Activated CD8-positive, alpha-beta memory T cell treated with anti-CD3 and anti-CD28 coated beads, Interleukin-2, amount 10 ng/mL, durations not matched to agents 7 days and 5 days (primary cell): ENCODE results near the gene MPPED1. TPM values are rescaled to one million over a fixed set of nuclear protein-coding genes. Genes with fewer than 3 reads are reported as not detected.

ENCODE experiments used
- ATAC-seq: fragments of 150-1000 bp; cut with Tn5 transposase; one replicate; pipeline ENCODE4 v1.10.0; 2021; ENCODE audit warnings: moderate library complexity
- CTCF ChIA-PET: fragments of 350-600 bp; sonication (Branson Sonifier 250); formaldehyde crosslinking; loops from one replicate; lab custom pipeline; 2021; ENCODE audit warnings: antibody characterized with exemption; lab: Charles Lee
- DNase-seq: peaks from one replicate; pipeline ENCODE4 v3.0.0-alpha.2; 2020
- H3K27ac Mint-ChIP-seq: one replicate; pipeline ENCODE4 v1.8.0; 2021; ENCODE audit warnings: mild to moderate bottlenecking, mixed read lengths
- H3K27me3 Mint-ChIP-seq: one replicate; pipeline ENCODE4 v1.8.0; 2021; ENCODE audit warnings: mixed read lengths
- H3K36me3 Mint-ChIP-seq: one replicate; pipeline ENCODE4 v1.8.0; 2021; ENCODE audit warnings: mild to moderate bottlenecking, mixed read lengths
- H3K4me1 Mint-ChIP-seq: one replicate; pipeline ENCODE4 v1.8.0; 2021; ENCODE audit warnings: mixed read lengths
- H3K4me3 Mint-ChIP-seq: one replicate; pipeline ENCODE4 v1.8.0; 2021; ENCODE audit warnings: mild to moderate bottlenecking, moderate library complexity, mixed read lengths
- H3K9me3 Mint-ChIP-seq: one replicate; pipeline ENCODE4 v1.8.0; 2022; ENCODE audit warnings: low read depth, mixed read lengths
- total RNA-seq, 2 experiments: library from RNA; stranded (reverse); gene quantifications; one replicate each; pipeline ENCODE4 v1.2.3, GENCODE V29; 2021

Gene MPPED1
- total RNA-seq, 2 experiments from 2014 or later = not detected

DNA sequence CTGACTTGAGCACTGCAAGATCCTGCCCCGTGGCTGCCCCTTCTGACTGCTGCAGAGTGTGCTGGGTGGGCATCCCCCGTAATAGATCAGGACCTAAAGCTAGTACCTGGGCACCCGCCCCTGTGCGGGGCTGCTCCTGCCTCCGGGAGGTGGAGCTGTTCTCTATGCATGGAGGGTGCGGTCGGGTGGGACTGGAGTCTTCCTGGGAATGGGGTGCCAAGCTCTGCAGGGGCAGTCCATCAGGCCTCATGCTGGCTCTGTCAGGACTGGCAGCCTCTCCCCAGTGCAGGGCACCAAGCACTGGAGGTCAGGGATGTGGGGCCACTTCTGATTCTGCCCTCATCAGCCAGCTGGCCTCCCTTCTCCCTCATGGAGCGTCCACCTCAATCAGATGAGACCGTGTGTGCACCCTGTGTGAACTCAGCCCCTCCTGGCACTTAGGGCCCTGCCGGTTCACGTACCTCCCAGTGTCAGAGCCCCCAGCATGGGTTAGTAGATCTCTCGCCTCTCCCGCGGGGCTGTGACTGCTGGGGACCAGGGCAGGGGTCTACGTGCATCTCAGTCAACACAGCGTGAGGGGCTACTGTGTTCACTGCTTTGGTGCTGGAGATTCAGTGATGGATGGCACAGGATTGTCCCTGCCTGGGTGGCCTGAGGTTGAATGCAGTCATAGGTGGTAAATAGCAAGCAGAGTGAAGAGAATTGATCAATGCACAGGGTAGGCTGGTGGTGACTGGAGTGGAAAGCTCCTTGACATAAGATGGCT lies 30.8 kb downstream of the MPPED1 start:
- no peak for ATAC-seq
- H3K27ac Mint-ChIP-seq = no peak overlapping the region
- no peaks in the 10 kb centered on the region for H3K4me1 Mint-ChIP-seq
- no peak for DNase-seq
- no peaks in the 10 kb centered on the region for H3K36me3 Mint-ChIP-seq
- no peaks in the 10 kb centered on the region for H3K9me3 Mint-ChIP-seq
- no peak overlapping the region for H3K4me3 Mint-ChIP-seq
- CTCF ChIA-PET = no interaction called here
- peaks cover 3% of the 10 kb centered on the region for H3K27me3 Mint-ChIP-seq

GRCh38 chr22:43443152-43443471 lies 31.3 kb downstream of the MPPED1 start:
- ATAC-seq (no peak), DNase-seq (no peak)
- Mint-ChIP-seq H3K27ac (no peak overlapping the region), H3K9me3 (no peaks in the 10 kb centered on the region), H3K4me1 (no peaks in the 10 kb centered on the region), H3K27me3 (peaks cover 3% of the 10 kb centered on the region), H3K4me3 (no peak overlapping the region), H3K36me3 (no peaks in the 10 kb centered on the region)
- CTCF ChIA-PET = no interaction called here

GRCh38 chr22:43446037-43446803 lies 34.4 kb downstream of the MPPED1 start:
- Mint-ChIP-seq H3K27ac (no peak overlapping the region), H3K4me1 (no peaks in the 10 kb centered on the region), H3K9me3 (no peaks in the 10 kb centered on the region), H3K36me3 (no peaks in the 10 kb centered on the region), H3K4me3 (no peak overlapping the region), H3K27me3 (no peaks in the 10 kb centered on the region)
- CTCF ChIA-PET = no interaction called here
- no peak for DNase-seq
- no peak for ATAC-seq

GRCh38 chr22:43446916-43447315 lies 35.1 kb downstream of the MPPED1 start:
- Mint-ChIP-seq H3K4me1 (no peaks in the 10 kb centered on the region), H3K4me3 (no peak overlapping the region), H3K9me3 (no peaks in the 10 kb centered on the region), H3K36me3 (no peaks in the 10 kb centered on the region), H3K27me3 (no peaks in the 10 kb centered on the region), H3K27ac (no peak overlapping the region)
- ATAC-seq = no peak
- CTCF ChIA-PET = no interaction called here
- no peak for DNase-seq

- H3K4me3 Mint-ChIP-seq = no peak overlapping the region
- H3K36me3 Mint-ChIP-seq = no peaks in the 10 kb centered on the region
- DNase-seq = no peak
- no peaks in the 10 kb centered on the region for H3K4me1 Mint-ChIP-seq
- CTCF ChIA-PET = no interaction called here
- H3K9me3 Mint-ChIP-seq = no peaks in the 10 kb centered on the region
- ATAC-seq = no peak
- no peak overlapping the region for H3K27ac Mint-ChIP-seq
- H3K27me3 Mint-ChIP-seq = no peaks in the 10 kb centered on the region
Measured at GRCh38 chr22:43447380-43447779, 35.6 kb downstream of the MPPED1 start.

- Mint-ChIP-seq H3K4me3 (no peak overlapping the region), H3K36me3 (no peaks in the 10 kb centered on the region), H3K27ac (no peak overlapping the region), H3K27me3 (no peaks in the 10 kb centered on the region), H3K4me1 (no peaks in the 10 kb centered on the region), H3K9me3 (no peaks in the 10 kb centered on the region)
- ATAC-seq (no peak), DNase-seq (no peak)
- CTCF ChIA-PET = no interaction called here
Measured at GRCh38 chr22:43448048-43448447, 36.2 kb downstream of the MPPED1 start.

DNA sequence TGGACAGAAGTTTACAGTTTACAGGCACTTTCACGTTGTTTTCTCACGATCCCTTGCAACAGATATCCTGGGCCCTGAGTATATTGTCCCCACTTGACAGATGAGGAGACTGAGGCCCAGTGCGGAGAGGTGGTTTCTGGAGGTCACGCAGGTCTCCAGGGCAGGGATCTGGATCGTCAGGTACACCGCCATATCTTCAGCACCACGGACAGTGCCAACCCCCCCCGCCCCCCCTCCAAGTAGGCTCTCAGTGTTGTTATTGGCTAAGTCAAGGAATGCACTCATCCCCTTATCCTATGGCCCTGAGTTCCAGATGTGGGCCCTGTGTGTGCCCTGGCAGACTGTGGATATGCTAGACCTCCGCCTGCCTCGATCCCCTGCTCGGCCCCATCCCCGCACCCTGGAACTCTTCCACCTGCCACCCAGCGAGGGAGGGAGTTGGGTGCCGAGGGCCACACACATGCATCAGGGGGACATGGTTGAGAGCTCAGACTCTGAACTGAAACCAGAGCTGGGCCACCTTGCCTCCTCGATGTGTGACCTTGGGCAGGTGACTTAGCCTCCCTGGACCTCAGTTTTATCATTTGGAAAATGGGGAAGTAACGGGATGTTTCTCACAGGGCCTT lies 37.5 kb downstream of the MPPED1 start:
- CTCF ChIA-PET = no interaction called here
- Mint-ChIP-seq H3K4me3 (no peak overlapping the region), H3K27ac (no peak overlapping the region), H3K9me3 (no peaks in the 10 kb centered on the region), H3K4me1 (no peaks in the 10 kb centered on the region), H3K36me3 (no peaks in the 10 kb centered on the region), H3K27me3 (peaks cover 2% of the 10 kb centered on the region)
- ATAC-seq (no peak), DNase-seq (no peak)

DNA sequence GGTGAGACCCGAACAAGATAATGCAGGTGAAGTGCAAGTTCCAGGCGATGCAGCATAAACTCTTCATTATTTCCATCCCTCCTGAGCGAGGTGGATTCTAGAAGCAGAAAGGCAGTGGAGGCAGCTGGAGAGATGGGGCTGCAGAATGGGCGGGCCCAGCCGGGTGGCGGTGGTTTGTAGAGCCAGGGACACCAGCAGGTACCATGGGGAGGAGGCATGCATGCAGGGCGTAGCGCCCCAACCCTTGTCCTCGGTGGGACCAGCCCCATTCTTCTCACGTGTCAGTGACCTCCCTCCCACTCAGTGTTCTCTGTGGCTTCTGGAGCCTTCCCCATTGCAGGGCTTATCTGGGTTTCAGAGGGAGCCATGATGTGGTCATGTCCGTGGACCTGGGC lies 38.0 kb downstream of the MPPED1 start:
- no peaks in the 10 kb centered on the region for H3K36me3 Mint-ChIP-seq
- no peak overlapping the region for H3K4me3 Mint-ChIP-seq
- ATAC-seq = no peak
- CTCF ChIA-PET = no interaction called here
- H3K9me3 Mint-ChIP-seq = no peaks in the 10 kb centered on the region
- DNase-seq = no peak
- peaks cover 2% of the 10 kb centered on the region for H3K27me3 Mint-ChIP-seq
- H3K4me1 Mint-ChIP-seq = no peaks in the 10 kb centered on the region
- no peak overlapping the region for H3K27ac Mint-ChIP-seq

GRCh38 chr22:43451371-43452050 lies 39.7 kb downstream of the MPPED1 start:
- Mint-ChIP-seq H3K4me3 (no peak overlapping the region), H3K27ac (no peak overlapping the region), H3K27me3 (peaks cover 14% of the 10 kb centered on the region), H3K4me1 (no peaks in the 10 kb centered on the region), H3K9me3 (no peaks in the 10 kb centered on the region), H3K36me3 (no peaks in the 10 kb centered on the region)
- DNase-seq (no peak), ATAC-seq (no peak)
- CTCF ChIA-PET = interaction anchor here (0.7 kb wide), 1 partner anchor 119 kb away, joined by 3 read pairs; no protein-coding TSS in a partner anchor

DNA sequence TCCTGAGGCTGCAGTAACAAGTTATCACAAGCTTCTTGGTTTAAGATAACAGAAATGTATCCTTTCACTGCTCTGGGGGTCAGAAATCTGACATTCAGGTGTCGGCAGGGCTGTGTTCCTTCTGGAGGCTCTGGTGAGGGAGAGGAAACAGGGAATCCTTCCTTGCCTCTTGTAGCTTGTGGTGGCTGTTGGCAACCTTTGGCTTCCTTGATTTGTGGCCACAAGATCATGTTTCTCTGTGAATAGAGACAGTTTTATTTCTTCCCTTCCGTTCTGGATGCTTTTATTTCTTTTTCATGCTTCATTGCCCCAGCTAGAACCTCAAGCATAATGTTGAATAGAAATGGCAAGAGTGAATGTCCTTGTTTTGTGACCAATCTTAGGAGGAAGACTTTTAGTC lies 44.0 kb downstream of the MPPED1 start:
- Mint-ChIP-seq H3K27ac (no peak overlapping the region), H3K36me3 (no peaks in the 10 kb centered on the region), H3K9me3 (no peaks in the 10 kb centered on the region), H3K4me1 (no peaks in the 10 kb centered on the region), H3K27me3 (peaks cover 31% of the 10 kb centered on the region), H3K4me3 (no peak overlapping the region)
- ATAC-seq (no peak), DNase-seq (no peak)
- CTCF ChIA-PET = no interaction called here

DNA sequence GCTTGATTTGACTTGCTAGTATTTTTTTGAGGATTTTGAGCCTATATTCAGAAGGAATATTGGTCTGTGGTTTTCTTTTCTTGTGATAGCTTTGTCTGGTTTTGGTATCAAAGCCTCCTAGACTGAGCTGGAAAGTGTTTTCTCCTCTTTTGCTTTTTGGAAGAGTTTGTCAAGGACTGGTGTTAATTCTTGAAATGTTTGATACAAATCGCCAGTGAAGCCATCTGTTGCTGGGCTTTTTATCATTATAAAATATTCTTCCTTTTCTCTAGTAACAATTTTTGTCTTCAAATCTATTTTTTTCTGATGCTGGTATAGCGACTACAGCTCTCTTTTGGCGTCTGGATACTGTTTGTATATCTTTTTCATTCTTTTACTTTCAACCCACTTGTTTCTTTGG lies 45.2 kb downstream of the MPPED1 start:
- Mint-ChIP-seq H3K4me3 (no peak overlapping the region), H3K27me3 (peaks cover 32% of the 10 kb centered on the region), H3K9me3 (no peaks in the 10 kb centered on the region), H3K36me3 (no peaks in the 10 kb centered on the region), H3K27ac (no peak overlapping the region), H3K4me1 (no peaks in the 10 kb centered on the region)
- DNase-seq (no peak), ATAC-seq (no peak)
- CTCF ChIA-PET = no interaction called here

- no peak for DNase-seq
- H3K36me3 Mint-ChIP-seq = no peaks in the 10 kb centered on the region
- CTCF ChIA-PET = no interaction called here
- H3K4me3 Mint-ChIP-seq = no peak overlapping the region
- no peaks in the 10 kb centered on the region for H3K9me3 Mint-ChIP-seq
- no peak overlapping the region for H3K27ac Mint-ChIP-seq
- peaks cover 20% of the 10 kb centered on the region for H3K27me3 Mint-ChIP-seq
- no peak for ATAC-seq
- H3K4me1 Mint-ChIP-seq = no peaks in the 10 kb centered on the region
Measured at GRCh38 chr22:43462701-43463100, 50.9 kb downstream of the MPPED1 start.

- H3K27ac Mint-ChIP-seq = no peak overlapping the region
- H3K9me3 Mint-ChIP-seq = no peaks in the 10 kb centered on the region
- ATAC-seq (no peak), DNase-seq (no peak)
- H3K36me3 Mint-ChIP-seq = no peaks in the 10 kb centered on the region
- no peaks in the 10 kb centered on the region for H3K4me1 Mint-ChIP-seq
- CTCF ChIA-PET = no interaction called here
- H3K27me3 Mint-ChIP-seq = peaks cover 10% of the 10 kb centered on the region
- H3K4me3 Mint-ChIP-seq = no peak overlapping the region
Measured at GRCh38 chr22:43464809-43465208, 53.0 kb downstream of the MPPED1 start.
